Fibroblast of lung (primary cell): ENCODE results near the gene PCSK2.

ENCODE experiments used
- CTCF ChIP-seq, 2 donors: IDR thresholded peaks in 1 of 2; conservative IDR thresholded peaks in 1 of 2; 1 replicate in 1 of 2; 2 replicates in 1 of 2; pipeline ENCODE4 v1.5.1; 2011 to 2012; ENCODE audit warnings: low read length in 2 of 2, control low read depth in 1 of 2, inconsistent platforms in 1 of 2, low read depth in 1 of 2, mild to moderate bottlenecking in 1 of 2
- EZH2 ChIP-seq: IDR thresholded peaks from 2 replicates; pipeline ENCODE4 v1.5.1; 2012; ENCODE audit warnings: low read length, control low read depth, mild to moderate bottlenecking; ENCODE audit errors: missing control alignments

- TF ChIP-seq CTCF (conservative IDR thresholded peaks at IDR 0.05 in 1 of 2, IDR thresholded peaks at IDR 0.05 in 1 of 2; ENCODE audit: low read depth in 1 of 2, low read length in 2 of 2) (no peak), EZH2 (no peak)
Measured at GRCh38 chr20:17437251-17437650, 210.4 kb downstream of the PCSK2 start.
